ENCODE results near the gene EFCAB8. TPM values are rescaled to one million over a fixed set of nuclear protein-coding genes. Genes with fewer than 3 reads are reported as not detected.

Gene EFCAB8
- total RNA-seq: under 1 TPM; 0.10 to 0.22 TPM
- under 1 TPM; 0.17 to 0.36 TPM for polyA plus RNA-seq (ENCODE audit: insufficient read length in 2 of 2)
- long read RNA-seq, donor 1: 0 reads
- long read RNA-seq, donor 2: 0 reads
- long read RNA-seq, donor 3: 0 reads
- long read RNA-seq, donor 4: 0 reads

GRCh38 chr20:32858701-32859372, at the start of gene EFCAB8:
TSS of gene EFCAB8 (plus strand) at chr20:32858923. CDS start at chr20:32863793, 4,870 bp downstream.
- H3K4me1 ChIP-seq (ENCODE audit: control insufficient read depth, insufficient read depth, low read length): no peaks in the 10 kb centered on the region
- WGBS (ENCODE audit: insufficient coverage): 47% methylated on average over 4 of the region's 8 CpGs
- H3K36me3 ChIP-seq (ENCODE audit: control insufficient read depth, insufficient read depth, low read length): peaks cover 6% of the 10 kb centered on the region
- H3K27me3 ChIP-seq (ENCODE audit: control insufficient read depth, insufficient read depth, low read length): no peaks in the 10 kb centered on the region
- no peak for DNase-seq (ENCODE audit: low read depth in 4 of 6, low spot score in 6 of 6)
- H3K27ac ChIP-seq (ENCODE audit: low read depth, low read length): no peak within 1 kb of the TSS
- H3K4me3 ChIP-seq (ENCODE audit: low read depth, low read length): no peak within 1 kb of the TSS
- no peaks in the 10 kb centered on the region for H3K9me3 ChIP-seq (ENCODE audit: control insufficient read depth, insufficient read depth, low read length)

GRCh38 chr20:32809907-32810306, 48.8 kb upstream of the EFCAB8 start:
- Histone ChIP-seq H3K27me3 (ENCODE audit: control insufficient read depth, insufficient read depth, low read length) (no peaks in the 10 kb centered on the region), H3K36me3 (ENCODE audit: control insufficient read depth, insufficient read depth, low read length) (peaks cover 19% of the 10 kb centered on the region), H3K4me1 (ENCODE audit: control insufficient read depth, insufficient read depth, low read length) (no peaks in the 10 kb centered on the region), H3K9me3 (ENCODE audit: control insufficient read depth, insufficient read depth, low read length) (no peaks in the 10 kb centered on the region), H3K4me3 (ENCODE audit: low read depth, low read length) (no peak overlapping the region), H3K27ac (ENCODE audit: low read depth, low read length) (no peak overlapping the region)
- DNase-seq (ENCODE audit: low read depth in 4 of 6, low spot score in 6 of 6): no peak
- 94% methylated on average over 4 of the region's 4 CpGs for WGBS (ENCODE audit: insufficient coverage)

GRCh38 chr20:32810941-32811340, 47.8 kb upstream of the EFCAB8 start:
- Histone ChIP-seq H3K4me3 (ENCODE audit: low read depth, low read length) (no peak overlapping the region), H3K27me3 (ENCODE audit: control insufficient read depth, insufficient read depth, low read length) (no peaks in the 10 kb centered on the region), H3K9me3 (ENCODE audit: control insufficient read depth, insufficient read depth, low read length) (no peaks in the 10 kb centered on the region), H3K4me1 (ENCODE audit: control insufficient read depth, insufficient read depth, low read length) (no peaks in the 10 kb centered on the region), H3K27ac (ENCODE audit: low read depth, low read length) (no peak overlapping the region), H3K36me3 (ENCODE audit: control insufficient read depth, insufficient read depth, low read length) (peaks cover 16% of the 10 kb centered on the region)
- DNase-seq (ENCODE audit: low read depth in 4 of 6, low spot score in 6 of 6): no peak
- 75% methylated on average over 5 of the region's 5 CpGs for WGBS (ENCODE audit: insufficient coverage)

GRCh38 chr20:32811886-32812285, 46.8 kb upstream of the EFCAB8 start:
- DNase-seq (ENCODE audit: low read depth in 4 of 6, low spot score in 6 of 6): no peak

GRCh38 chr20:32819992-32820697, 38.6 kb upstream of the EFCAB8 start:
- Histone ChIP-seq H3K27ac (ENCODE audit: low read depth, low read length) (peak overlapping the region; percentile 71), H3K36me3 (ENCODE audit: control insufficient read depth, insufficient read depth, low read length) (no peaks in the 10 kb centered on the region), H3K9me3 (ENCODE audit: control insufficient read depth, insufficient read depth, low read length) (no peaks in the 10 kb centered on the region), H3K4me1 (ENCODE audit: control insufficient read depth, insufficient read depth, low read length) (peaks cover 19% of the 10 kb centered on the region), H3K27me3 (ENCODE audit: control insufficient read depth, insufficient read depth, low read length) (no peaks in the 10 kb centered on the region), H3K4me3 (ENCODE audit: low read depth, low read length) (peak overlapping the region; percentile 57)
- 0% methylated on average over 52 of the region's 58 CpGs for whole genome bisulfite sequencing (ENCODE audit: insufficient coverage)
- peak; percentile 41 to 92 (median 71) for DNase-seq (ENCODE audit: low read depth in 4 of 6, low spot score in 6 of 6)

More at GRCh38 chr20:32811886-32812285, 46.8 kb upstream of the EFCAB8 start:
- H3K4me1 ChIP-seq (ENCODE audit: control insufficient read depth, insufficient read depth, low read length): no peaks in the 10 kb centered on the region
- no peak overlapping the region for H3K27ac ChIP-seq (ENCODE audit: low read depth, low read length)
- peaks cover 15% of the 10 kb centered on the region for H3K36me3 ChIP-seq (ENCODE audit: control insufficient read depth, insufficient read depth, low read length)
- H3K4me3 ChIP-seq (ENCODE audit: low read depth, low read length): no peak overlapping the region
- WGBS (ENCODE audit: insufficient coverage): 83% methylated on average over 1 of the region's 6 CpGs
- H3K9me3 ChIP-seq (ENCODE audit: control insufficient read depth, insufficient read depth, low read length): no peaks in the 10 kb centered on the region
- H3K27me3 ChIP-seq (ENCODE audit: control insufficient read depth, insufficient read depth, low read length): no peaks in the 10 kb centered on the region

- no CpG with 5 or more reads among the region's 25 CpGs for WGBS (ENCODE audit: insufficient coverage)
- no peak for DNase-seq (ENCODE audit: low read depth in 4 of 6, low spot score in 6 of 6)
- H3K27ac ChIP-seq (ENCODE audit: low read depth, low read length): peak overlapping the region; percentile 71
- peak overlapping the region; percentile 57 for H3K4me3 ChIP-seq (ENCODE audit: low read depth, low read length)
- H3K9me3 ChIP-seq (ENCODE audit: control insufficient read depth, insufficient read depth, low read length): no peaks in the 10 kb centered on the region
- peaks cover 19% of the 10 kb centered on the region for H3K4me1 ChIP-seq (ENCODE audit: control insufficient read depth, insufficient read depth, low read length)
- peaks cover under 1% of the 10 kb centered on the region for H3K36me3 ChIP-seq (ENCODE audit: control insufficient read depth, insufficient read depth, low read length)
- H3K27me3 ChIP-seq (ENCODE audit: control insufficient read depth, insufficient read depth, low read length): no peaks in the 10 kb centered on the region
These were observed 37.9 kb upstream of the EFCAB8 start for GRCh38 chr20:32820698-32821377.

- 88% methylated on average over 3 of the region's 5 CpGs for WGBS (ENCODE audit: insufficient coverage)
- peaks cover 14% of the 10 kb centered on the region for H3K36me3 ChIP-seq (ENCODE audit: control insufficient read depth, insufficient read depth, low read length)
- H3K4me1 ChIP-seq (ENCODE audit: control insufficient read depth, insufficient read depth, low read length): peaks cover 19% of the 10 kb centered on the region
- no peak overlapping the region for H3K4me3 ChIP-seq (ENCODE audit: low read depth, low read length)
- H3K27me3 ChIP-seq (ENCODE audit: control insufficient read depth, insufficient read depth, low read length): no peaks in the 10 kb centered on the region
- no peak overlapping the region for H3K27ac ChIP-seq (ENCODE audit: low read depth, low read length)
- peak in 1 of 6 donors; percentile 28 for DNase-seq (ENCODE audit: low read depth in 4 of 6, low spot score in 6 of 6)
- H3K9me3 ChIP-seq (ENCODE audit: control insufficient read depth, insufficient read depth, low read length): no peaks in the 10 kb centered on the region
These were observed 36.5 kb upstream of the EFCAB8 start for GRCh38 chr20:32822225-32822624.

GRCh38 chr20:32823078-32823477, 35.6 kb upstream of the EFCAB8 start:
- Histone ChIP-seq H3K4me1 (ENCODE audit: control insufficient read depth, insufficient read depth, low read length) (peaks cover 19% of the 10 kb centered on the region), H3K27me3 (ENCODE audit: control insufficient read depth, insufficient read depth, low read length) (no peaks in the 10 kb centered on the region), H3K4me3 (ENCODE audit: low read depth, low read length) (no peak overlapping the region), H3K36me3 (ENCODE audit: control insufficient read depth, insufficient read depth, low read length) (peaks cover 20% of the 10 kb centered on the region), H3K9me3 (ENCODE audit: control insufficient read depth, insufficient read depth, low read length) (no peaks in the 10 kb centered on the region), H3K27ac (ENCODE audit: low read depth, low read length) (no peak overlapping the region)
- no peak for DNase-seq (ENCODE audit: low read depth in 4 of 6, low spot score in 6 of 6)
- 86% methylated on average over 3 of the region's 3 CpGs for WGBS (ENCODE audit: insufficient coverage)

- no peaks in the 10 kb centered on the region for H3K9me3 ChIP-seq (ENCODE audit: control insufficient read depth, insufficient read depth, low read length)
- peaks cover 23% of the 10 kb centered on the region for H3K36me3 ChIP-seq (ENCODE audit: control insufficient read depth, insufficient read depth, low read length)
- H3K4me3 ChIP-seq (ENCODE audit: low read depth, low read length): no peak overlapping the region
- peaks cover 21% of the 10 kb centered on the region for H3K4me1 ChIP-seq (ENCODE audit: control insufficient read depth, insufficient read depth, low read length)
- H3K27me3 ChIP-seq (ENCODE audit: control insufficient read depth, insufficient read depth, low read length): no peaks in the 10 kb centered on the region
- WGBS (ENCODE audit: insufficient coverage): no CpG with 5 or more reads among the region's 7 CpGs
- no peak overlapping the region for H3K27ac ChIP-seq (ENCODE audit: low read depth, low read length)
- no peak for DNase-seq (ENCODE audit: low read depth in 4 of 6, low spot score in 6 of 6)
These were observed 34.8 kb upstream of the EFCAB8 start for GRCh38 chr20:32823737-32824588.

Data from spinal cord (tissue), 10 donors.